NCI-H226 (cell line): ENCODE measurements around the gene SUSD6.

Experiments used
- DNase-seq: peaks from one replicate; pipeline ENCODE4 v3.0.0-alpha.2; 2015

SUSD6 gene

GRCh38 chr14:69652942-69653684 is 41.7 kb downstream of the SUSD6 start:
- no peak for DNase-seq

GRCh38 chr14:69654116-69654515 is 42.7 kb downstream of the SUSD6 start:
- DNase-seq = no peak

- DNase-seq = peak; percentile 39
Observed at GRCh38 chr14:69657950-69658355, 46.6 kb downstream of the SUSD6 start.

GRCh38 chr14:69658664-69659261 is 47.4 kb downstream of the SUSD6 start:
- no peak for DNase-seq

- no peak for DNase-seq
Observed at GRCh38 chr14:69660344-69661193, 49.2 kb downstream of the SUSD6 start.

DNA sequence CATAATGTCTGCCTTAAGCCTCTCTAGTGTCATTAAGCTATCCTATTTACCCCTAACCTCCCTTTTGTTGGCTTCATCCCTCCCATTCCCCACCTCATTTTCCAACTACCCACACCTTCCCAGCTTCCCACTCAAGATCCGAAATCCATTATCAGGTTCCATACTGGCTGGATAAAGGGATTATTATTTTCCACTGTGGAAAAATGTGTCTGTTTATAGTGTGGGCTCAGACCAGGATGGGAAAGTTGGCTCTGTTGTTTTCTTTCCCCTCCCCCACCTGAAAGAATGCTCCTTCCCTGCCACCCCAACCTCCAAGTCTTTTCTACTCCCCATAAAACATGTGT is 49.8 kb downstream of the SUSD6 start:
- DNase-seq = no peak

GRCh38 chr14:69662636-69663299 is 51.4 kb downstream of the SUSD6 start:
- DNase-seq = no peak

DNA sequence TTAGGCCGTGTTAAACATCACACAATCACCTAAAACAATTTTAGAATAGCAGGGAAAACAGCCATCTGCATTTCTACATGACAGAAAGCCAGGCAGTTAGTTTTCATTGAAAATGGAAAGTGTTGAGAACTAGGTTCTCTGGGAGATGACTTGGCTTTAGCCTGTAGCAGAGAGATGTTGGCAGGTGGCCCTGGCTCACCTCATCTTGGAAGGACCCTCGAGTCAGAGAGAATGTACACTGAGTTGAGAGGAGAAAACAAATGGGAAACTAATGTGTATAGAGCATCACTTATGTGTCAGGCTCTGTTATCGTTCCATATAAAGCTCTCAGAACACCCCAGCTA is 51.9 kb downstream of the SUSD6 start:
- DNase-seq = no peak

DNA sequence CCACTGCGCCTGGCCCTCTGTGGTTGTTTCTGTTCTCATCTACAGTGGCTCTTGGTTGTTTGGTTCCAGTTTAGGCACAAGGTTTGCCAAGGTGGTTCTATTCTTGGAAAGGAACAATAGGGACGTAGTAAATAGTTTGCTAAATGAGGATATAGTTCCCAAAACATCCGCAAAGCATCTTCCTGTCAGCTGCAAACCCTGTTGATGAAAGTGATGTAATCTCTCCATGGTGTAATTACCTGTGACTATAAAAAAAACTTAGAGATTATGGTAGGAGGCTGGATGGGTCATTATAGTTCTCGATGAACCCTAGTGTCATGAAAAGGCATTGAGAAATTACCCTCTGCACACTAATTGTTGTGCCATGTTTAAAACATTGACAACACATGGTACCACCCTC is 52.9 kb downstream of the SUSD6 start:
- no peak for DNase-seq

DNA sequence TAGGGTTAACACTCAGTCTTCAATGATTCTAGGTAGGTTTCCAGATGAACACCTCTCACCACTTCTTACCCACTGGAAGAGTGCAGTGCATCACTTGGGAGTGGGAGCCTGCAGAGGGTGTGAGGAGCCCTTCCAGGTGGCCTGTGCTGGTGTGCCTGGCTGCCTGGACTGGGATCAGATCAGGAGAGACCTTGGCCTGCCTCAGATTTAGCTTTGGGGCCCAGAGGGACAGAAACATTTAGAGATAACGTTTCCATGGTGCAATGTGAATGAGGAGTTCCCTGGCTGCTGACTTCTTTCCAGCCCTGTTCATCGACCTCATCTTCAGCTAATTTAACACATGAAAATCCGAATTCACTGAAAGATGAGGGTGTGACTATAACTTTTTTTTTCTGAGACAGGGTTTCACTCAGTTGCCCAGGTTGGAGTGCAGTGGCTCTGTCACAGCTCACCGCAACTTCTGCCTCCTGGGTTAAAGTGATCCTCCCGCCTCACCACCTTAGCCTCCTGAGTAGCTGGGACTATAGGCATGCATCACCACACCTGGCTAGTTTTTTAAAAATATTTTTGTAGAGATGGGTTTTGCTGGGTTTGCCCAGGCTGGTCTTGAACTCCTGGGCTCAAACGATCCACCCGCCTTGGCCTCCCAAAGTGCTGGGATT is 53.6 kb downstream of the SUSD6 start:
- DNase-seq = no peak

DNA sequence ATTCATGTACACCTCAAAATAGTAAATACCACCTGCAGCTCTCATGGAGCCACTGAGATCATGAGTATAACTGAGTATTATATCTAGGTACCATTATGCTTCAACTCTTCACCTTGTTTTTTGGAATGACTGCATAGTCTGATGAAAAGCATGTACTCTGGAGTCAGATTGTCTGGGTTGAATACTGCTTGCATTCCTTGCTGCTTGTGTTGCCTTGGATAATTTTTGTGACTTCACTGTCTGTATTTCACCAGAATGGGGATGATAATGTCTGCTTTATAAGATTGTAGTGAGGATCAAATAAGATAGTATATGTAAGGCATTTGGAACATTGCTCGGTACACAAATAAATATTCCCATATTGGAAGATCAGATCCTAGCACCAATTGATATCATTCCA is 54.2 kb downstream of the SUSD6 start:
- no peak for DNase-seq

- no peak for DNase-seq
Observed at GRCh38 chr14:69666112-69666511, 54.7 kb downstream of the SUSD6 start.

DNA sequence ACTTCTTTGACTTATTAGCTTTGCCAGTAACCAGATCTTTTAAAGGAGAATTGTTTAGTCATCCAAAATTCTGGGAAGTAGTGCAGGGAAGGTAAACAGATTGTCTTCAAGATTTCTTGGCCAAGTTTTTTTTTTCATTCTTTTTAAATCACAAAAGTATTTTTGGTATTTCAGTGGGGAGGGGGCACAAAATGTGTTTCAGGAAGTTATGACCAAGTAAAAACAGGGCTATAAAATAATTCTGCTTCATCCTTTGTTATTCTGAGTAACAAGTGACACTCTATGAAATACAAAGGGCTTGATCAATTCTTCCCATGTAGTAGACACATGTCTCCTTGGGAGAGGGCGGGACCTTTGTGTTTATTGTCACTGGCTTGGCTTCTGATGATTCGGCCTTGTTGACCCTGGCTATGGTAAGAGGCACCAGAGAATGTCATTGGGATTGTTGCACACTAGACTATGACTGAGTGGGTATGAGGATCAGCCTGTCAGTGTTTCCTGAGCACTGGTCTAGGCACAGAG is 55.4 kb downstream of the SUSD6 start:
- no peak for DNase-seq

- DNase-seq = no peak
Observed at GRCh38 chr14:69667938-69668335, 56.5 kb downstream of the SUSD6 start.

- DNase-seq = no peak
Observed at GRCh38 chr14:69669375-69669774, 58.0 kb downstream of the SUSD6 start.

DNA sequence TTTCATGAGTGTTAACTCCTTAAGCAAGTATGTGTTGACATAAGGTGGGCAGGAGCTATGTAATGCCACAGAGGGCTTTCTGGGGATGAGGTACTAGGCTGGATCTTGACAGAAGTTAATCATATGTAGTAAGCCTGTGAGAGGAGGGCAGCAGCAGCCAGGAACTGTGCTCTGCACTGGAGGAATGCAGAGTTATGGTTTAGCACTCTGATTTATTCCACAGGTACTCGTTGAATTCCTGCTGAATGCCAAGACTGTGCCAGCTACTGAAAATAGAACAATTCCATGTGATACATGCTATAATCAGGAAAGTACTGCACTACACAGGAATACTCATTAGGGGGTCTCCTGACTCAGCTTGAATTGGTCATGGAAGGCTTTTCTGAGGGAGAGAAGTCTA is 58.7 kb downstream of the SUSD6 start:
- DNase-seq = no peak

GRCh38 chr14:69671365-69672030 is 60.1 kb downstream of the SUSD6 start:
- DNase-seq = no peak

DNA sequence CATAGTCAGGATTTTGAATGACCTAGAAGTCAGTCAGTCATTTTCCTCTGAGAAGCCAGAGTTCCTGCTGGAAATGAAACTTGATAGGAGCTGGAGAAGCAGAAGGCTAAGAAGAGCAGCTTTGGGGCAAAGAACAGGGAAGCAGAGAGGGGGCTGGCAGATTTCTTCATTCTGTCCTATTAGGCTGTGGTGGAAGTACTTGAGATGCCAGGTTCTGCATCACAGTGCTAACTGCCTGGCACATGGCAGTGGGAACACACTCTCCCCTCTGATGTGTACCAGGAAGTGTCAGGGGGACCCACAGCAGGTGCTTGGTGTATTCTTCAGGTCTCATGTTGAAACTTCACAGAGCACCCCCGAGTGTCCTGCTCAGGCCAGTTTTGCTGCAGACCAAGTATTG is 61.0 kb downstream of the SUSD6 start:
- no peak for DNase-seq

- DNase-seq = no peak
Observed at GRCh38 chr14:69673104-69673503, 61.7 kb downstream of the SUSD6 start.

DNA sequence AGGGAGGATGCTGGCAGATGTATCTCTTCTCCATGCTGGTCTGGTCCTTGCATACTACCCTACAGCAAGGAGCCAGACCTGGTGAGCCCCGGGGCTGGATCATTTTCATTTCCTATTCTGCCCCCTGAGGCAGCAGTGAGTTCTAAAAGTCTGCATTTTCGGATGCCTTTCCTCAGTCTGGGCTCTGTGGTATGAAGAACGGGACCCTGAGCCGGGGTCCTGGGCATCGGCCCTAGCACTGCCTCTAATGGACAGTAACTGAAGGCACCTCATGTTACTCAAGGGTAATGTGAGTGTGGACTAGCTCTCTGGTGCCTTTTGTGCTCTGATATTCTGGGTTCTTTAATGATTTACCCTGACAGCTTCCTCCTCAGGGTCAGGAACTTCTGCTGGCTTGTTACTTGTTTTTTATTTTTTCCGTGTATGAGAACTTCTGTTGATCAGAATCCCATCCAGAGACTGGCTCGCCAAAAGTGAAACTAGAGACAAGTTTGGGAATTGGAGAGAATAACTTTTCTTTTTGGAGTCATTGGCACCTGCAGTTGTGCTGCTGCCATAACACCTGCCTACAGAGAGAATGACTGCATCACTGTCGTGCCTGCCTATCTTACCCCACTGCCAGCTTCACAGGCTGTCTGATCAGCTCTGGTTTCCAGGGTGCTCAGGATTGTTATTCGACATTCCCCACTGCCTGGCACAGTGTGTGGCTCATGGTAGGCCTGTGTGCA is 62.3 kb downstream of the SUSD6 start:
- no peak for DNase-seq

DNA sequence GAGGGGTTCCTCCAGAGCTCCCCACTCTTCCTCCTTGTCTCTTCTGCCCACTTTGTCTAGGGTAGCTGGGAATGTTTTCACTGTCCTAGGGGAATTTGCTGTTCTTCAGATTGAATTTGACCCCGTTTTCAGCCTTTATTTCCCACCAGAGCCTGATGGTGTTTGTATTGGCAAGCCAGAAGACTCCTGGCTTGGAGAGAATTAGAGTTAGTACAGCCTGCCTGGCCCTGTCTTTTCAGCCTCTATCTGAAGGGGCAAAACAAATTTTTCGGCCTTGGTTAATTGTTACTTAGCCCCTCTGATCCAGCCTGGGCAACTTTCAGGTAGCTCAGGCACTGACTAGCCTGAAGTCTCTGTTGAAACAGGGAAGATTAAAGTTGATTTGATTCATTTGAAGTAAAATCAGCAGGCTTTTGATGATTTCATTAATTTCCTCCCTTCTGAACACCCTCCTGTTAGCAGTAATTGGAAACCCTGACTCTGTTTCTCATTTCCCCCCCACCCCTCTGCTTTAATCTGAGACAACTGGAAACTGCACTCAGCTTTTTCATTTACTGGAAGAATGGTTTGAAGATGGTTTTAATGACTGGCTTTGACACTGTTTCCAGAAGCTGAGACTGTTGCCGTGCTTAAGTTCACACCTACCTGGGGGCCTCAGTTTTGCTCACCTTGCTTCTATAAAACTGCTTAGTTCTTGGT is 63.3 kb downstream of the SUSD6 start:
- no peak for DNase-seq
